Activated CD8-positive, alpha-beta T cell treated with anti-CD3 and anti-CD28 coated beads, Interleukin-2, amount 10 ng/mL, durations not matched to agents 7 days and 5 days (primary cell): Measurements from ENCODE around the gene GBF1. TPM values are rescaled to one million over a fixed set of nuclear protein-coding genes. Genes with fewer than 3 reads are reported as not detected.
A peak's percentile ranks its signal among the peaks of the same experiment; 100 is the strongest.

Source experiments
- ATAC-seq: fragments of 150-1000 bp; cut with Tn5 transposase; one replicate; pipeline ENCODE4 v1.10.0; 2021; ENCODE audit warnings: moderate library complexity
- CTCF ChIA-PET: fragments of 350-600 bp; sonication (Branson Sonifier 250); formaldehyde crosslinking; loops from one replicate; lab custom pipeline; 2021; ENCODE audit warnings: antibody characterized with exemption; lab: Charles Lee
- POLR2A ChIA-PET: fragments of 350-600 bp; sonication (Branson Sonifier 250); formaldehyde crosslinking; loops from one replicate; lab custom pipeline; 2021; ENCODE audit warnings: antibody characterized with exemption; lab: Charles Lee
- DNase-seq: peaks from one replicate; pipeline ENCODE4 v3.0.0-alpha.2; 2020
- H3K27ac Mint-ChIP-seq: one replicate; pipeline ENCODE4 v1.8.0; 2021; ENCODE audit warnings: mild to moderate bottlenecking, mixed read lengths
- H3K27me3 Mint-ChIP-seq: one replicate; pipeline ENCODE4 v1.8.0; 2021; ENCODE audit warnings: low read depth, mixed read lengths
- H3K36me3 Mint-ChIP-seq: one replicate; pipeline ENCODE4 v1.8.0; 2021; ENCODE audit warnings: low read depth, mixed read lengths
- H3K4me1 Mint-ChIP-seq: one replicate; pipeline ENCODE4 v1.8.0; 2021; ENCODE audit warnings: low read depth, mixed read lengths
- H3K4me3 Mint-ChIP-seq: one replicate; pipeline ENCODE4 v1.8.0; 2021; ENCODE audit warnings: mild to moderate bottlenecking, mixed read lengths
- H3K9me3 Mint-ChIP-seq: one replicate; pipeline ENCODE4 v1.8.0; 2022; ENCODE audit warnings: mixed read lengths; ENCODE audit not compliant: insufficient read depth
- total RNA-seq, 2 experiments: library from RNA; stranded (reverse); gene quantifications; one replicate each; pipeline ENCODE4 v1.2.3, GENCODE V29; 2021

GBF1 gene
- total RNA-seq, 2 experiments from 2014 or later, result 39.8 to 42.9 TPM

DNA sequence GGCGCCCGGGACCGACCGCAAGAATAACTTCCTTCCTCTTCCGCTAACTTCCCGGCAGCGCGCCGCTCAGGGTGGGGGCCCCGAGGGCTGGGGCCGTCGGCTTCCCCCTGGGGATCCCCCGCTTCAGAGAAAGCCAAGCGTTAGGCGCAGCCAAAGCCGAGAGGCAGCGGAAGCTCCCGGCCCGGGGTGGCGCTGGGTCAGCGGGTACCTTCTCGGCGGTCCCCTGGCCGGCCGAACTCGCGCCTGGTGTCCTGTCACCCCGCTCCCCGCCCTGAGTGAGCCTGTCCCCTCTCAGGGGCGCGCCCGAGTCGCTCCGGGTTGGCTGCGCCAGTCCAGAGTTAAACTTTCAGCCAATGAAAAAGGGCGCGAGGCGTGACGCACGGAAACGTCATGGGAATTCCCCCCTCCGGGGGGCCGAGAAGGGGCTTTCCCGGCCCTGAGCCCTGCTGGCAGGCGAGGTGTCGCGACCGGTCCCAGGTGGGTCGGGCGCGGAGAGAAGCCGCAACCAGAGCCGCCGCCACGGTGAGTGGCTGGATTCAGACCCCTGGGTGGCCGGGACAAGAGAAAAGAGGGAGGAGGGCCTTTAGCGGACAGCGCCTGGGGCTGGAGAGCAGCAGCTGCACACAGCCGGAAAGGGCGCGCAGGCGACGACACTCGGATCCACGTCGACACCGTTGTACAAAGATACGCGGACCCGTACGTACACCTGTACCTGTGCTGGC is 148.9 kb downstream of the GBF1 start:
- POLR2A ChIA-PET, result interaction anchor here (0.6 to 8.0 kb wide), 28 partner anchors 9 to 1859 kb away, joined by 3 to 68 read pairs (median 5); partner anchors contain the start of genes C10orf95, FBXL15, GBF1 and HIF1AN
- ATAC-seq (peak; percentile 89), DNase-seq (peak; percentile 98)
- no peaks in the 10 kb centered on the region for H3K27me3 Mint-ChIP-seq
- H3K4me3 Mint-ChIP-seq, result peak overlapping the region; percentile 85
- peak overlapping the region; percentile 95 for H3K27ac Mint-ChIP-seq
- H3K9me3 Mint-ChIP-seq, result no peaks in the 10 kb centered on the region
- H3K4me1 Mint-ChIP-seq, result peaks cover 35% of the 10 kb centered on the region
- CTCF ChIA-PET, result interaction anchor here (0.7 to 10.7 kb wide), 32 partner anchors 9 to 242 kb away, joined by 3 to 156 read pairs (median 4); partner anchors contain the start of genes ACTR1A, C10orf95, CUEDC2 and ELOVL3
- peaks cover 24% of the 10 kb centered on the region for H3K36me3 Mint-ChIP-seq

DNA sequence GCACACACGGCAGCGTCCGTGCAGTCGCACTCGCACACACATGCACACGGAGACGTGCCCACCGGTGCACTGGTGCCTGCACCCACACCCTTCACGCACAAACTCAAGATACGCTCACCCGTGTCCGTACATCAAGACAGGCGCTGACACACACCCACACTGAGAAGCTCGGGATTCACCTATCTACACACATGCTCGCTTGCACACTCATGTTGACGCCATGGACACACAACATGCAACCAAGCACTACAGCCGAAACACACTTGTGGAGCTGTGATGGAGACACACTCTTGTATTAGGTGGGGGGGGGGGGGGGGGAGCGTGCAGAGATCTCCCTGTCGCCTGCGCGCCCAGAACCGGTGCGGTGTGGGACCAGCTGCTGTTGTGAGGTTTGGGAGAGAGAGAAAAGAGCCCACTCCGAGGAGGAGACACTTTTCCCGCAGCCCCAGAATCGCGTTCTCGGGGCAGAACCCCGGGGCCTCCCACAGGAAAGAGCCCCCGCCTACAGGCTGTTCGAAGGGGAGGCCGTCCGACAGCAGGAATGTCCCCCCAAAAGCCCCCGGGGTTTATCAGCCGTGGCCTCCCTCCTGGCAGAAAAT is 149.6 kb downstream of the GBF1 start:
- peak; percentile 50 for DNase-seq
- H3K27ac Mint-ChIP-seq, result peak overlapping the region; percentile 95
- H3K27me3 Mint-ChIP-seq, result no peaks in the 10 kb centered on the region
- H3K4me3 Mint-ChIP-seq, result peak overlapping the region; percentile 85
- H3K4me1 Mint-ChIP-seq, result peaks cover 40% of the 10 kb centered on the region
- CTCF ChIA-PET, result interaction anchor here (0.7 to 10.7 kb wide), 19 partner anchors 9 to 243 kb away, joined by 3 to 156 read pairs (median 4); partner anchors contain the start of genes ACTR1A, C10orf95, ELOVL3 and FBXL15
- ATAC-seq, result no peak
- POLR2A ChIA-PET, result interaction anchor here (1.0 to 8.0 kb wide), 24 partner anchors 9 to 276 kb away, joined by 3 to 68 read pairs (median 6); partner anchors contain the start of genes C10orf95, CUEDC2, FBXL15 and GBF1
- H3K9me3 Mint-ChIP-seq, result no peaks in the 10 kb centered on the region
- H3K36me3 Mint-ChIP-seq, result peaks cover 29% of the 10 kb centered on the region

DNA sequence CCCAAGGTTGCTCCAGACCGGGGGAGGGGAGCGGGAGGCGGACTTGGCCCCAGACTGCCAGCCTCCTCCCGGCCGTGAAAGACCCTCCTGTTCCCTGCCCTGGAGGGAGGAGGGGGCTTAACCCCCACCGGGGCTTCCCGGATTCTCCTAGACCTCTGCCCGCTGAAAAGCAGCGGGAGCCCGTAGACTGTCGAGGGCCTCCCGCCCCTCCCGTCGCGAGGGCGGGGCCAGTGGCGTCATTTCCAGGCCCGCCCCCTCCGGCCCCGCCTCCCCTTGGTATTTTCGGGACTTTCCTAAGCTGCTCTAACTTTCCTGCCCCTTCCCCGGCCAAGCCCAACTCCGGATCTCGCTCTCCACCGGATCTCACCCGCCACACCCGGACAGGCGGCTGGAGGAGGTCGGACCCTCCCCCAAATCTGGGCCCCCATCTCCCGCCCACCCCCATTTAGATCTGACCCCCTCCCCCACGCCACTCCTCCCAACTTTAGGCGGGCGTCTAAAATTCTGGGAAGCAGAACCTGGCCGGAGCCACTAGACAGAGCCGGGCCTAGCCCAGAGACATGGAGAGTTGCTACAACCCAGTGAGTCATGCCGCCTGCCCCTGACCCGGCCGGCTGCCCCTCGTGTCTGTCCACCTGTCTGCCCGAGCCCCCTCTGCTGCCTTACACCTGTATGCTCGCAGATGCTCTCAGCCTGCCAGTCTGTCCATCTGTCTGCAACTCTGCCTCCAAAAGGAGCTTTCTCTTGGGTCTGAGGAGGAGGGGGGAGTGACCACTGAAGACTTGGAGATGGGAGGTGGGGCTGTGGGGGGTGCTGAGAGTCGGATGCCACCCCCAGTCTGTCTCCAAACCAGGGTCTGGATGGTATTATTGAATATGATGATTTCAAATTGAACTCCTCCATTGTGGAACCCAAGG is 150.3 kb downstream of the GBF1 start, which contains the start of gene NFKB2:
TSS of gene NFKB2 (plus strand) at position 306 of the 917 bp plus-strand sequence. CDS start at position 561, 255 bp downstream.
- peak within 1 kb of the TSS; percentile 85 for H3K4me3 Mint-ChIP-seq
- ChIA-PET POLR2A (interaction anchor here (0.6 to 8.0 kb wide), 28 partner anchors 8 to 277 kb away, joined by 3 to 68 read pairs (median 6); partner anchors contain the start of genes CUEDC2, FBXL15, GBF1 and NOLC1), CTCF (interaction anchor here (0.7 to 10.7 kb wide), 20 partner anchors 8 to 244 kb away, joined by 3 to 156 read pairs (median 3); partner anchors contain the start of genes ACTR1A, C10orf95, ELOVL3 and FBXL15)
- ATAC-seq, result peak; percentile 25
- no peaks in the 10 kb centered on the region for H3K9me3 Mint-ChIP-seq
- peaks cover 36% of the 10 kb centered on the region for H3K36me3 Mint-ChIP-seq
- no peaks in the 10 kb centered on the region for H3K27me3 Mint-ChIP-seq
- H3K27ac Mint-ChIP-seq, result peak within 1 kb of the TSS; percentile 95
- peak; percentile 89 for DNase-seq
- peaks cover 47% of the 10 kb centered on the region for H3K4me1 Mint-ChIP-seq

DNA sequence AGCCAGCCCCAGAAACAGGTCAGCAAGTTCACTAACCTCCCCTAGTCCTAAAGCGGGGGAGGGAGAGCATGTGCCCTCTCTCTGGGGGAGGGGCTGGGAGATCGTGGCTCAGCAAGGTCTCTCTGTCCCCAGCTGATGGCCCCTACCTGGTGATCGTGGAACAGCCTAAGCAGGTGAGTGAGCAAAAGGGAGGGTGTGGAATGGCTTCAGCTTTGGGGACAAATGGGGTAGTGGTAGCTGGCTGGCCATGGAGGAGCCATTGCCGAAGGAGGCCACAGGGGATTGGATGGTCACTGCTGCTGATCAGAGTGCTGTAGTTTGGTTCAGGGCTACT is 151.0 kb downstream of the GBF1 start:
- ChIA-PET POLR2A (interaction anchor here (1.0 to 8.0 kb wide), 11 partner anchors 9 to 277 kb away, joined by 3 to 68 read pairs (median 9); partner anchors contain the start of genes FBXL15, GBF1 and NOLC1), CTCF (interaction anchor here (0.8 to 10.7 kb wide), 7 partner anchors 7 to 227 kb away, joined by 3 to 156 read pairs (median 4); partner anchors contain the start of genes ELOVL3 and FBXL15)
- peaks cover 48% of the 10 kb centered on the region for H3K4me1 Mint-ChIP-seq
- H3K27me3 Mint-ChIP-seq, result no peaks in the 10 kb centered on the region
- peak overlapping the region; percentile 95 for H3K27ac Mint-ChIP-seq
- H3K36me3 Mint-ChIP-seq, result peaks cover 36% of the 10 kb centered on the region
- no peaks in the 10 kb centered on the region for H3K9me3 Mint-ChIP-seq
- ATAC-seq, result no peak
- DNase-seq, result no peak
- peak overlapping the region; percentile 85 for H3K4me3 Mint-ChIP-seq

DNA sequence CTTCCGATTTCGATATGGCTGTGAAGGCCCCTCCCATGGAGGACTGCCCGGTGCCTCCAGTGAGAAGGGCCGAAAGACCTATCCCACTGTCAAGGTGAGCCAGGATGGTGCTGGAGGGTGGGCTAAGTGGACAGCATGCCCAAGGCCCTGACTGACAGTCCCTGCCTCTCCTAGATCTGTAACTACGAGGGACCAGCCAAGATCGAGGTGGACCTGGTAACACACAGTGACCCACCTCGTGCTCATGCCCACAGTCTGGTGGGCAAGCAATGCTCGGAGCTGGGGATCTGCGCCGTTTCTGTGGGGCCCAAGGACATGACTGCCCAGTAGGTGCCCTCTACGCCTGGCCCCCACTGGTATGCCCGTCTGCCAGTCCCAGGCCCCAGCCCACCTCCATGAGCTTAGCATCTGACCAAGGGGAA is 151.4 kb downstream of the GBF1 start:
- no peaks in the 10 kb centered on the region for H3K9me3 Mint-ChIP-seq
- POLR2A ChIA-PET, result interaction anchor here (0.9 to 8.0 kb wide), 7 partner anchors 9 to 245 kb away, joined by 3 to 68 read pairs (median 14); partner anchors contain the start of genes FBXL15 and NOLC1
- no peaks in the 10 kb centered on the region for H3K27me3 Mint-ChIP-seq
- H3K4me1 Mint-ChIP-seq, result peaks cover 48% of the 10 kb centered on the region
- H3K4me3 Mint-ChIP-seq, result peak overlapping the region; percentile 85
- CTCF ChIA-PET, result interaction anchor here (0.8 to 10.7 kb wide), 6 partner anchors 25 to 227 kb away, joined by 3 to 156 read pairs (median 4); partner anchors contain the start of genes ELOVL3 and FBXL15
- DNase-seq (no peak), ATAC-seq (no peak)
- H3K36me3 Mint-ChIP-seq, result peaks cover 38% of the 10 kb centered on the region
- peak overlapping the region; percentile 95 for H3K27ac Mint-ChIP-seq

DNA sequence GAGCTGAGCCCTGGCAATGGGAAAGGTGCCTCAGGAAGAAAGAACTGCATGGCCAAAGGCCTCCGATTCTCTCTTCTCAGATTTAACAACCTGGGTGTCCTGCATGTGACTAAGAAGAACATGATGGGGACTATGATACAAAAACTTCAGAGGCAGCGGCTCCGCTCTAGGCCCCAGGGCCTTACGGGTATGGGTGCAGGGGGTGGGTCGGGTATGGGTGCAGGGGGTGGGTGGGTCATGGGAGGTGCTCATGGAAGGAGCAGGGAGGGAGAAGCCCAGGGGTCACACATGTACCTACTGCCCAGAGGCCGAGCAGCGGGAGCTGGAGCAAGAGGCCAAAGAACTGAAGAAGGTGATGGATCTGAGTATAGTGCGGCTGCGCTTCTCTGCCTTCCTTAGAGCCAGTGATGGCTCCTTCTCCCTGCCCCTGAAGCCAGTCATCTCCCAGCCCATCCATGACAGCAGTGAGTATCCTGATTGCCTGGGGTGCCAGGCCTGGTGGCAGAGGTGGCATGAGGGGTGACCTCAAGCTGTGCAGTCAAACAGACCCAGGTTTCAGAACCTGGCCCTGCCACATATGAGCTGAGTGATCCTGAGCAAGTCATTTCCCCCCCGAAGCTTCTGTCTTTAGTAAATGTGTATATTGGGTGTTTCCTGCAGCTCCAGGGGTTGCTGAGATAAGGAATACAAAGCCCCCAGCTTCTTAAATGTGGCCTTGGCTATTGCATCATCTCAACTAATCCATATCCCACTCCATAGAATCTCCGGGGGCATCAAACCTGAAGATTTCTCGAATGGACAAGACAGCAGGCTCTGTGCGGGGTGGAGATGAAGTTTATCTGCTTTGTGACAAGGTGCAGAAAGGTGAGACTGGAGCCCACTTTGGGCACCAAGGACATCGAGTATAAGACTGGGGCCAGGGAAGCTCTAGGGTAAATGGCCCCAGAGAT is 152.2 kb downstream of the GBF1 start:
- ATAC-seq (no peak), DNase-seq (no peak)
- Mint-ChIP-seq H3K4me1 (peaks cover 48% of the 10 kb centered on the region), H3K36me3 (peaks cover 40% of the 10 kb centered on the region), H3K9me3 (no peaks in the 10 kb centered on the region), H3K27ac (no peak overlapping the region), H3K27me3 (no peaks in the 10 kb centered on the region), H3K4me3 (peak overlapping the region; percentile 85)
- ChIA-PET CTCF (interaction anchor here (0.8 to 10.7 kb wide), 11 partner anchors 9 to 228 kb away, joined by 3 to 156 read pairs (median 6); partner anchors contain the start of genes C10orf95, CUEDC2, ELOVL3 and FBXL15), POLR2A (interaction anchor here (0.9 to 8.0 kb wide), 5 partner anchors 25 to 265 kb away, joined by 3 to 68 read pairs (median 4); partner anchors contain the start of genes FBXL15 and NOLC1)

DNA sequence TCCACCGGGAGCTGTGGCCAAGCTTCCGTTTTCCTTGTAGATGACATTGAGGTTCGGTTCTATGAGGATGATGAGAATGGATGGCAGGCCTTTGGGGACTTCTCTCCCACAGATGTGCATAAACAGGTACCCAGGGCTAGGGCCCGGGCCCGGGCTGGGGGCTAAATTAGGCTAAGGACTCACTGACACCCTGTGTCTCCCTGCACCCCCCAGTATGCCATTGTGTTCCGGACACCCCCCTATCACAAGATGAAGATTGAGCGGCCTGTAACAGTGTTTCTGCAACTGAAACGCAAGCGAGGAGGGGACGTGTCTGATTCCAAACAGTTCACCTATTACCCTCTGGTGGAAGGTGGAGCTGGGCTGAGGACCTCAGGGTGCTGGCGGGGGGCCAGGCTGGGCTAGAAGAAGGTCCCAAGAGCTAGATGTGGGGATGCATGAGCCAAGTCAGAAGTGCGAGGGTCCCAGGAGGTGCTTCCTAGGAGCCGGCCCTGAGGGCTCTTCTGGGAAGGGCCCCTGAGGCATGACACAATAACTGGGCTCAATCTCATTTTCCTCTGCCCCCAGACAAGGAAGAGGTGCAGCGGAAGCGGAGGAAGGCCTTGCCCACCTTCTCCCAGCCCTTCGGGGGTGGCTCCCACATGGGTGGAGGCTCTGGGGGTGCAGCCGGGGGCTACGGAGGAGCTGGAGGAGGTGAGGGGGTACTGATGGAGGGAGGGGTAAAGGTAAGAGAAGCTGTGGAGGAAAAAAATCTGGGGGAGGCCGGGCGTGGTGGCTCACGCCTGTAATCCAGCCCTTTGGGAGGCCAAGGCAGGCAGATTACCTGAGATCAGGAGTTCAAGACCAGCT is 153.1 kb downstream of the GBF1 start:
- Mint-ChIP-seq H3K27ac (peak overlapping the region; percentile 52), H3K36me3 (peaks cover 40% of the 10 kb centered on the region), H3K27me3 (no peaks in the 10 kb centered on the region), H3K4me1 (peaks cover 42% of the 10 kb centered on the region), H3K4me3 (peak overlapping the region; percentile 53), H3K9me3 (no peaks in the 10 kb centered on the region)
- ChIA-PET POLR2A (interaction anchor here (1.0 to 8.0 kb wide), 5 partner anchors 15 to 266 kb away, joined by 3 to 68 read pairs (median 4); partner anchors contain the start of gene FBXL15), CTCF (interaction anchor here (0.8 to 10.7 kb wide), 25 partner anchors 8 to 229 kb away, joined by 3 to 156 read pairs (median 6); partner anchors contain the start of genes ACTR1A, C10orf95, CUEDC2 and ELOVL3)
- DNase-seq (no peak), ATAC-seq (no peak)

DNA sequence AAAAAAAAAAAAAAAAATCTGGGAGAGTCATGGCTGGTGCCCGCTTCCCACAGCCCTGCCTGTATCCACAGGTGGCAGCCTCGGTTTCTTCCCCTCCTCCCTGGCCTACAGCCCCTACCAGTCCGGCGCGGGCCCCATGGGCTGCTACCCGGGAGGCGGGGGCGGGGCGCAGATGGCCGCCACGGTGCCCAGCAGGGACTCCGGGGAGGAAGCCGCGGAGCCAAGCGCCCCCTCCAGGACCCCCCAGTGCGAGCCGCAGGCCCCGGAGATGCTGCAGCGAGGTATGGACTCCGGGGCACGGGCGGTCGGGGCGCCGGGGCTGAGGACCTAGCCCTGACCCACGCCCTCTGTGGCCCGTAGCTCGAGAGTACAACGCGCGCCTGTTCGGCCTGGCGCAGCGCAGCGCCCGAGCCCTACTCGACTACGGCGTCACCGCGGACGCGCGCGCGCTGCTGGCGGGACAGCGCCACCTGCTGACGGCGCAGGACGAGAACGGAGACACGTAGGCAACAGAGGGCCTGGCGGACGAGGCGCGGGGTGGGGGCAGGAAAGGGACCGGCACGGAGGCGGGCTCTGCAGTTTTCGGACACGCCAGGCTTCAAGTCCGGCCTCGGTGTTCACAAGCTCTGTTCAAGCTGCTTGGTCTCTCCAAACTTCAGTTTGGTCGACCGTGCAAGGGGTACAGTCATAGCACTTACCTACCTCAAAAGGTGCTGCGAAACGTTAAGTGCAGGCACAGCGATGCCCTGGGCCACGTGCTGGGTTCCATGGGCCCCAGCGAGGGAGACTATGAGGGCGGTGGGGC is 154.1 kb downstream of the GBF1 start:
- peak; percentile 63 for ATAC-seq
- no peaks in the 10 kb centered on the region for H3K9me3 Mint-ChIP-seq

More for the DNA sequence above, 154.1 kb downstream of the GBF1 start:
- POLR2A ChIA-PET, result interaction anchor here (1.3 to 8.0 kb wide), 5 partner anchors 11 to 168 kb away, joined by 3 to 68 read pairs (median 4); partner anchors contain the start of gene FBXL15
- peaks cover 39% of the 10 kb centered on the region for H3K4me1 Mint-ChIP-seq
- H3K4me3 Mint-ChIP-seq, result peak overlapping the region; percentile 56
- CTCF ChIA-PET, result interaction anchor here (0.7 to 10.7 kb wide), 30 partner anchors 8 to 242 kb away, joined by 3 to 156 read pairs (median 5); partner anchors contain the start of genes ACTR1A, C10orf95, CUEDC2 and ELOVL3
- peak; percentile 92 for DNase-seq
- H3K27ac Mint-ChIP-seq, result peak overlapping the region; percentile 78
- H3K27me3 Mint-ChIP-seq, result no peaks in the 10 kb centered on the region
- peaks cover 40% of the 10 kb centered on the region for H3K36me3 Mint-ChIP-seq
